Measurements from ENCODE around the gene FAM76A. TPM values are rescaled to one million over a fixed set of nuclear protein-coding genes. Genes with fewer than 3 reads are reported as not detected.

FAM76A gene
- total RNA-seq, 1 donor from 2014 or later = 6.1 TPM

- FAIRE-seq (peak; percentile 45), DNase-seq (ENCODE audit: low read depth) (peak; percentile 33)
- Histone ChIP-seq H4K20me1 (ENCODE audit: insufficient read depth, low read length) (peaks cover 28% of the 10 kb centered on the region), H3K9ac (ENCODE audit: low read length) (peak overlapping the region; percentile 68), H3K4me3 (ENCODE audit: insufficient read depth, low read depth, low read length) (peak overlapping the region; percentile 89), H3K27ac (ENCODE audit: low read depth, low read length) (peak overlapping the region; percentile 72), H3K4me2 (ENCODE audit: low read length) (peak overlapping the region; percentile 96), H3K27me3 (ENCODE audit: insufficient read depth, low read length) (no peaks in the 10 kb centered on the region), H3K4me1 (ENCODE audit: insufficient read depth, low read length) (peaks cover 9% of the 10 kb centered on the region), H3K79me2 (ENCODE audit: insufficient read depth, low read length) (peaks cover 42% of the 10 kb centered on the region), H3K36me3 (ENCODE audit: insufficient read depth, low read length) (peaks cover 3% of the 10 kb centered on the region), H3K9me3 (ENCODE audit: insufficient read depth, low read depth, low read length) (no peaks in the 10 kb centered on the region), H2AFZ (ENCODE audit: low read depth, low read length) (peak overlapping the region; percentile 76)
- Mint-ChIP-seq H3K27ac (ENCODE audit: unreplicated experiment) (peak overlapping the region; percentile 97), H3K4me1 (ENCODE audit: low read depth, unreplicated experiment) (peaks cover 20% of the 10 kb centered on the region), H3K36me3 (ENCODE audit: low read depth, unreplicated experiment) (peaks cover 5% of the 10 kb centered on the region), H3K9me3 (ENCODE audit: unreplicated experiment) (no peaks in the 10 kb centered on the region), H3K4me3 (ENCODE audit: unreplicated experiment) (peak overlapping the region; percentile 94), H3K27me3 (ENCODE audit: low read depth, unreplicated experiment) (no peaks in the 10 kb centered on the region)
- TF ChIP-seq CTCF (IDR thresholded peaks at IDR 0.05; ENCODE audit: insufficient read depth, low read depth, low read length) (no peak), EZH2 (IDR thresholded peaks at IDR 0.05; ENCODE audit: insufficient read depth, low read length) (no peak)
These were observed 46.5 kb downstream of the FAM76A start for GRCh38 chr1:27772036-27772931.

DNA sequence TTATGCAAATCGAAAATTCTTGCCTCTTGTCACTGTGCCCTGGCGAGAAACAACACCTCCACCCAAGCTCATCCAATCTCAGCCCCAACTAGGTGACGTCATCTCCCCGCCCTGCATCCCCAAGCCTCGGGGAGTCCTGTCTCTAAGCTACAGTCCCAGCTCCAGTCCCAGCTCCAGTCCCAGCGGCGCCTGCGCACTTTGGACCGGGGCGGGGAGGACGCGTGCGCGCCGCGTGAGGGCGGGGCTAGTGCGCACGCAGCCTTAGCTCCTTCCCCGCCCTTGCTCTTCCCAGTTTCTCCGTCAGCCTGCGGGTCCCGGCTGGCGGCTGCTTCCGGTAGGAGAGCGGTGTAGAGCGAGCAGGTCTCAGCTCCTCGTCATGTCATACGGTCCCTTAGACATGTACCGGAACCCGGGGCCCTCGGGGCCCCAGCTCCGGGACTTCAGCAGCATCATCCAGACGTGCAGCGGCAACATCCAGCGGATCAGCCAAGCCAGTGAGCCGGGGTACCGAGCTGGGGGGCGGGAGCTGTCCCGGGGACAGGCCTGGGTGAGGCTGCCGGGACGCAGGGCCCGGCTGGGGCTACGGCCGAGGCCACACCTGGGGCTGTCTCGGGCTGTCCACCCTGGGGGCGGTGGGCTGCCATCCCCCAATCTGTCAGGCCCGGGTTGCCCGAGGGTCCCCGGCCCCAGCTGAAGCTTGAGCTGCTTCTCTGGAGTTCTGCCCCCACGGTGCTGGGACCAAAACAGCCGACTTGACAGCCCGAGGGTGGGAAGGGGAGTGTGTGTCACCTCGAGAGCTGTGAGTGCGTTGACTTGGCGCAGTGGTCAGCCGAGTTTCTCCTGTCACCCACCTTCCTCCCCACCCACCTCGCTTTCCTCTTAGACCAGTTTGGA is 47.4 kb downstream of the FAM76A start, which contains the start of gene STX12:
STX12 (plus strand) TSS at position 288 of the 894 bp plus-strand sequence; CDS start at position 377, 89 bp downstream.
- H2AFZ ChIP-seq (ENCODE audit: low read depth, low read length) = peak within 1 kb of the TSS; percentile 76
- peak within 1 kb of the TSS; percentile 91 for H3K9ac ChIP-seq (ENCODE audit: low read length)
- H3K79me2 ChIP-seq (ENCODE audit: insufficient read depth, low read length) = peaks cover 49% of the 10 kb centered on the region
- no peak for FAIRE-seq
- no peaks in the 10 kb centered on the region for H3K9me3 Mint-ChIP-seq (ENCODE audit: unreplicated experiment)
- TF ChIP-seq CTCF (IDR thresholded peaks at IDR 0.05; ENCODE audit: insufficient read depth, low read depth, low read length) (no peak), EZH2 (IDR thresholded peaks at IDR 0.05; ENCODE audit: insufficient read depth, low read length) (no peak)
- no peaks in the 10 kb centered on the region for H3K27me3 ChIP-seq (ENCODE audit: insufficient read depth, low read length)
- peak within 1 kb of the TSS; percentile 72 for H3K27ac ChIP-seq (ENCODE audit: low read depth, low read length)
- peak within 1 kb of the TSS; percentile 97 for H3K27ac Mint-ChIP-seq (ENCODE audit: unreplicated experiment)
- H3K36me3 ChIP-seq (ENCODE audit: insufficient read depth, low read length) = peaks cover 3% of the 10 kb centered on the region
- no peaks in the 10 kb centered on the region for H3K9me3 ChIP-seq (ENCODE audit: insufficient read depth, low read depth, low read length)
- peak within 1 kb of the TSS; percentile 96 for H3K4me2 ChIP-seq (ENCODE audit: low read length)
- H3K36me3 Mint-ChIP-seq (ENCODE audit: low read depth, unreplicated experiment) = peaks cover 7% of the 10 kb centered on the region
- DNase-seq (ENCODE audit: low read depth) = peak; percentile 99
- H3K4me1 Mint-ChIP-seq (ENCODE audit: low read depth, unreplicated experiment) = peaks cover 21% of the 10 kb centered on the region
- peaks cover 34% of the 10 kb centered on the region for H4K20me1 ChIP-seq (ENCODE audit: insufficient read depth, low read length)
- H3K4me3 Mint-ChIP-seq (ENCODE audit: unreplicated experiment) = peak within 1 kb of the TSS; percentile 94
- peaks cover 9% of the 10 kb centered on the region for H3K4me1 ChIP-seq (ENCODE audit: insufficient read depth, low read length)
- no peaks in the 10 kb centered on the region for H3K27me3 Mint-ChIP-seq (ENCODE audit: low read depth, unreplicated experiment)
- peak within 1 kb of the TSS; percentile 89 for H3K4me3 ChIP-seq (ENCODE audit: insufficient read depth, low read depth, low read length)
